ENCODE data around the gene ELFN1. TPM values are rescaled to one million over a fixed set of nuclear protein-coding genes. Genes with fewer than 3 reads are reported as not detected.

ELFN1 gene
- total and polyA plus RNA-seq, 2 donors (not counting 3 experiments of a cell fraction or from before 2014, with no cell fraction given) = 0.37 to 1.0 TPM

- POLR2A ChIA-PET = no interaction called here
These were observed 8.0 kb upstream of the ELFN1 start for GRCh38 chr7:1662101-1662500.

More at GRCh38 chr7:1662101-1662500, 8.0 kb upstream of the ELFN1 start:
- Histone ChIP-seq H3K9me1 (replicated peaks; ENCODE audit: control insufficient read depth, extremely low read depth, insufficient read depth, low read length) (no peaks in the 10 kb centered on the region), H3K4me1 (ENCODE audit: control insufficient read depth, extremely low read depth, insufficient read depth, low read length) (peaks cover 3% of the 10 kb centered on the region), H3K9me3 (replicated peaks; ENCODE audit: control insufficient read depth, insufficient read depth, low read length) (no peaks in the 10 kb centered on the region), H3K9ac (replicated peaks; ENCODE audit: extremely low read depth, insufficient read depth, low read length) (no peak overlapping the region), H2AFZ (ENCODE audit: low read depth, low read length) (no peak overlapping the region), H3K36me3 (ENCODE audit: control insufficient read depth in 2 of 2, extremely low read depth in 1 of 2, insufficient read depth in 2 of 2, low read length in 2 of 2) (no peaks in the 10 kb centered on the region), H3K4me2 (ENCODE audit: insufficient read depth, low read length) (no peak overlapping the region), H3K27ac (ENCODE audit: insufficient read depth, low read depth, low read length) (no peak overlapping the region), H3K27me3 (ENCODE audit: control insufficient read depth in 2 of 2, insufficient read depth in 2 of 2, low read length in 2 of 2) (peaks cover 18 to 21% of the 10 kb centered on the region in 2 experiments), H3K79me2 (ENCODE audit: control insufficient read depth, insufficient read depth, low read length) (no peaks in the 10 kb centered on the region), H4K20me1 (replicated peaks; ENCODE audit: control insufficient read depth, extremely low read depth, insufficient read depth, low read length) (no peaks in the 10 kb centered on the region), H3K4me3 (replicated peaks in 1 of 3; ENCODE audit: insufficient read depth in 1 of 3, low read depth in 1 of 3, low read length in 3 of 3) (no peak overlapping the region)
- dilution Hi-C loops (cut with MboI; ENCODE audit: extremely low pct_ligation_motif_present, low sequenced_read_pairs) = no loop called here
- TF ChIP-seq GATA2 (IDR thresholded peaks at IDR 0.05; ENCODE audit: insufficient read depth, insufficient read length, low read depth, low read length) (no peak), POLR2AphosphoS5 (IDR thresholded peaks at IDR 0.05; ENCODE audit: insufficient read depth, low read depth, low read length) (no peak), FOS (IDR thresholded peaks at IDR 0.05; ENCODE audit: borderline replicate concordance, insufficient read depth, low read length) (no peak), EZH2 (IDR thresholded peaks at IDR 0.05; ENCODE audit: borderline replicate concordance, low read depth, low read length, severe bottlenecking) (no peak), MAX (IDR thresholded peaks at IDR 0.05; ENCODE audit: insufficient read depth, insufficient read length) (no peak), JUN (IDR thresholded peaks at IDR 0.05; ENCODE audit: borderline replicate concordance, insufficient read depth, insufficient read length, low read depth) (no peak), CTCF (IDR thresholded peaks at IDR 0.05; ENCODE audit: extremely low read depth in 1 of 2, insufficient read depth in 1 of 2, low read depth in 1 of 2, low read length in 2 of 2) (no peak), MYC (IDR thresholded peaks at IDR 0.05; ENCODE audit: low read depth, low read length) (no peak), POLR2A (IDR thresholded peaks at IDR 0.05; ENCODE audit: low read depth, low read length) (no peak)
- DNase-seq (ENCODE audit: low read depth, low spot score) (no peak), FAIRE-seq (no peak)
- BruUV-seq (replicated peaks) = no TSS peak
- intact Hi-C loops (cut with micrococcal nuclease) = loop anchor here (5.0 kb wide), 1 partner anchor 700 kb away; no protein-coding TSS in a partner anchor
- CTCF ChIA-PET = interaction anchor here (2.7 kb wide), 1 partner anchor 546 kb away, joined by 36 read pairs; no protein-coding TSS in a partner anchor

Data from endothelial cell of umbilical vein (primary cell).